ENCODE measurements around the gene PARVA.

DNA sequence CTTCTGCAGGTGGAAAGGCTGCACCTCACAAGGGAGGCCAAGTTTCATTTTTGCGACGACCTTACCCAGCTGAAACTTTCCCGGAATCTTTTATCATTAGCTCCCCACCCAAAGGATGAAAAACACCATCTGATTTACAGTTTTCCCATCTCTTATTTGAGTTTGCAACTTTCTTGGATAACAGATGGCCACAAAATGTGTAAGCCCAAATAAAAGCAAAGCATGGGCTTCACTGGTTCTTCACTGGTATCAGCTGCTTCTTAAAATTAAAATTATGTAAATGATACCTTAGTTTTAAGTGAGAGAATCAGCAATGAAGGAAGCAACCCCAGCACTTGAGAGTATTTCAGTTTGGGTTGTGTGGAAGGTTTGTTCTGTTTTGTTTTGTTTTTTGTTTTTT is 55.8 kb downstream of the PARVA start:
- TF ChIP-seq, protein P1, sequence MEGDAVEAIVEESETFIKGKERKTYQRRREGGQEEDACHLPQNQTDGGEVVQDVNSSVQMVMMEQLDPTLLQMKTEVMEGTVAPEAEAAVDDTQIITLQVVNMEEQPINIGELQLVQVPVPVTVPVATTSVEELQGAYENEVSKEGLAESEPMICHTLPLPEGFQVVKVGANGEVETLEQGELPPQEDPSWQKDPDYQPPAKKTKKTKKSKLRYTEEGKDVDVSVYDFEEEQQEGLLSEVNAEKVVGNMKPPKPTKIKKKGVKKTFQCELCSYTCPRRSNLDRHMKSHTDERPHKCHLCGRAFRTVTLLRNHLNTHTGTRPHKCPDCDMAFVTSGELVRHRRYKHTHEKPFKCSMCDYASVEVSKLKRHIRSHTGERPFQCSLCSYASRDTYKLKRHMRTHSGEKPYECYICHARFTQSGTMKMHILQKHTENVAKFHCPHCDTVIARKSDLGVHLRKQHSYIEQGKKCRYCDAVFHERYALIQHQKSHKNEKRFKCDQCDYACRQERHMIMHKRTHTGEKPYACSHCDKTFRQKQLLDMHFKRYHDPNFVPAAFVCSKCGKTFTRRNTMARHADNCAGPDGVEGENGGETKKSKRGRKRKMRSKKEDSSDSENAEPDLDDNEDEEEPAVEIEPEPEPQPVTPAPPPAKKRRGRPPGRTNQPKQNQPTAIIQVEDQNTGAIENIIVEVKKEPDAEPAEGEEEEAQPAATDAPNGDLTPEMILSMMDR (IDR thresholded peaks at IDR 0.05), result no peak
- TF ChIP-seq POLR2A (IDR thresholded peaks at IDR 0.05), result no peak
- no peak for TF ChIP-seq EP300 (IDR thresholded peaks at IDR 0.05)
